GM08714 (cell line): Measurements from ENCODE around the gene WDR64.

Source experiments
- H3K4me3 ChIP-seq: fragments of 200-500 bp; sonication (Bioruptor generic); 2 replicates; pipeline ENCODE4 v1.5.1; 2014; ENCODE audit warnings: mild to moderate bottlenecking, low read length, inconsistent platforms
- ZNF274 ChIP-seq: IDR thresholded peaks from 2 replicates; pipeline ENCODE4 v1.6.1; 2012; ENCODE audit warnings: mild to moderate bottlenecking, low read depth, low read length

The WDR64 gene

GRCh38 chr1:241847540-241847795 lies 195.4 kb downstream of the WDR64 start:
- TF ChIP-seq ZNF274: no peak
- H3K4me3 ChIP-seq: peak overlapping the region; percentile 99

DNA sequence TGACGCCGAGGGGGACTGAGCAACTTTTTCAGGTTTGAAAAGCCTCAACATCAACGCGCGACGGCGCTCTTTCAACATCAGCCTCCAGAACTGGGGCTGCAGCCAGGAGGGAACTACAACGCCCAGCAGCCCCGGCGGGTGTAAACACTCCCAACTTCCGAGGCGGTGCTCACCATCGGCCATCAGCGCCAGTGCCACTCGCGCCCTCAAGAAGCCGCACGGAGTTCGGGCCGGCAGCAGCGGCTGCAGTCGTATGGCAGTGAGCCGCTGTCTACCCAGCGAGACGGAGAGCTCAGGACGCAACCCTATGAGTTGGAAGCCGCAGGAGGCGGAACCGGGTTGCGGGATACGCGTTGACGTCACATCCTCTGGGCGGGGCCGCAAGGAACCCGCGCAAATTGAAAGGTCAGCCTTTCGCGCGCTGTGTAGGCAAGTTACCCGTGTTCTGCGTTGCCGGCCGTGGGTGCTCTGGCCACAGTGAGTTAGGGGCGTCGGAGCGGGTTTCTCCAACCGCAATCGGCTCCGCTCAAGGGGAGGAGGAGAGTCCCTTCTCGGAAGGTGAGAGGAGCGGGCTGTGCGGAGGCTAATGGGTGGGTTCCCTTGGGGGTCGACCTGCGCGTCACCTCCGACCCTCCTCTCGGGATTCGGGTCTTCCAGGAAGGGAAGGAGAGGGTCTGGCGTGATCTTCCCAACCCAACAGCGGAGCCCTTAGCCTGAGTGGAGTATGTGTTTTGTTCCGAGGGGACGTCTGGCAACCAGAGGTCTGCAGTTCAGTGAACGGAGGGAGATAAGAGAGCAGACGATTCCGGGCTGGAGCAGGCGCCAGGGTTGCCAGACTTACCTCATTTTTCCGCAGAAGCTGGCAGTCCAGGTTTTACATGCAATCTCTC lies 196.0 kb downstream of the WDR64 start, which contains the start of gene EXO1:
TSS of gene EXO1 (plus strand) at position 409 of the 890 bp plus-strand sequence. CDS start 2,222 bp downstream, outside the sequence.
- peak within 1 kb of the TSS; percentile 99 for H3K4me3 ChIP-seq
- no peak for TF ChIP-seq ZNF274

DNA sequence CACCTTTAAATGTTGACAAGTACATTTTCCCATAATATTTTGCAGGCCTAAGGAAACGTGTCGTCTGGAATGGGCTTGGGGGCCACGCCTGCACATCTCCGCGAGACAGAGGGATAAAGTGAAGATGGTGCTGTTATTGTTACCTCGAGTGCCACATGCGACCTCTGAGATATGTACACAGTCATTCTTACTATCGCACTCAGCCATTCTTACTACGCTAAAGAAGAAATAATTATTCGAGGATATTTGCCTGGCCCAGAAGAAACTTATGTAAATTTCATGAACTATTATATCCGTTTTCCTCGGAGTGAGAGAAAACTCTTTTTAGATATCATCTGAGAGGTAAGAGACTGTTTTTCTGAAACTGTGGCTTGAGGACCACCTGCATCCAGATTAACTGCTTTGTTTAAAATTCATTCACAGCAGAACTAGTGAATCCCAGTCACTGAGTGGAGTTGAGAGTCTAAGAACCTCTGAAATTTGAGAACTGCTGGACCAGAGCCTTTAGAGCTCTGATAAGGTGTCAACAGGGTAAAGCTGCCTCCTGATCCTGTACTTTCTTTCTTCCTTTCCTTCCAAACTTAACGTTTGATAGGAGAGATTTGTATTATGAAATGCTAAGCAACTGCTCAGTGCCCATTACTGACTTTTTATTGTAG lies 196.7 kb downstream of the WDR64 start:
- H3K4me3 ChIP-seq: peak overlapping the region; percentile 99
- no peak for TF ChIP-seq ZNF274

DNA sequence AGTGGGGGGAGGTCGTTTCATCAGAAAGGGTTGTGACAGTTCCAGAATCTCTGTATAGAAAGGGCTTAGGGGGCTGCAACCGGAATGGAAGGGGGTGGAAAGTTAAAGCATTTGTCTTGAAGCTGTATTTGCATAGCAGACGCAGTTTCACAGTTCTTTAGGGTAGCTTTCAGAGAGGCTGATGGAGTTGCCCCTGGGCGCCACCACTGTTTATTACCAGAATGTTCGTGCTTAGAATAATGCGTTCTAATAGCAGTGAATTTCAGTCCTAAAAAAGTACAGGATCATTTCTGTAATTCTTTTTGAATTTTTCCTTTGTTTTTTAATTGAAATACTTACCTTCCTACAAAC lies 197.2 kb downstream of the WDR64 start:
- TF ChIP-seq ZNF274: no peak
- peak overlapping the region; percentile 99 for H3K4me3 ChIP-seq
